Fibroblast of lung (primary cell): ENCODE measurements around the gene UBAC1.

Experiments
- EZH2 ChIP-seq: IDR thresholded peaks from 2 replicates; pipeline ENCODE4 v1.5.1; 2012; ENCODE audit warnings: low read length, control low read depth, mild to moderate bottlenecking; ENCODE audit errors: missing control alignments
- TF ChIP-seq, protein P1 (sequence below), 2 donors: IDR thresholded peaks in 1 of 2; conservative IDR thresholded peaks in 1 of 2; 1 replicate in 1 of 2; 2 replicates in 1 of 2; pipeline ENCODE4 v1.5.1; 2011 to 2012; ENCODE audit warnings: low read length in 2 of 2, control low read depth in 1 of 2, inconsistent platforms in 1 of 2, low read depth in 1 of 2, mild to moderate bottlenecking in 1 of 2

GRCh38 chr9:135888766-135889394 is 72.3 kb downstream of the UBAC1 start:
- TF ChIP-seq, protein P1, sequence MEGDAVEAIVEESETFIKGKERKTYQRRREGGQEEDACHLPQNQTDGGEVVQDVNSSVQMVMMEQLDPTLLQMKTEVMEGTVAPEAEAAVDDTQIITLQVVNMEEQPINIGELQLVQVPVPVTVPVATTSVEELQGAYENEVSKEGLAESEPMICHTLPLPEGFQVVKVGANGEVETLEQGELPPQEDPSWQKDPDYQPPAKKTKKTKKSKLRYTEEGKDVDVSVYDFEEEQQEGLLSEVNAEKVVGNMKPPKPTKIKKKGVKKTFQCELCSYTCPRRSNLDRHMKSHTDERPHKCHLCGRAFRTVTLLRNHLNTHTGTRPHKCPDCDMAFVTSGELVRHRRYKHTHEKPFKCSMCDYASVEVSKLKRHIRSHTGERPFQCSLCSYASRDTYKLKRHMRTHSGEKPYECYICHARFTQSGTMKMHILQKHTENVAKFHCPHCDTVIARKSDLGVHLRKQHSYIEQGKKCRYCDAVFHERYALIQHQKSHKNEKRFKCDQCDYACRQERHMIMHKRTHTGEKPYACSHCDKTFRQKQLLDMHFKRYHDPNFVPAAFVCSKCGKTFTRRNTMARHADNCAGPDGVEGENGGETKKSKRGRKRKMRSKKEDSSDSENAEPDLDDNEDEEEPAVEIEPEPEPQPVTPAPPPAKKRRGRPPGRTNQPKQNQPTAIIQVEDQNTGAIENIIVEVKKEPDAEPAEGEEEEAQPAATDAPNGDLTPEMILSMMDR (conservative IDR thresholded peaks at IDR 0.05 in 1 of 2, IDR thresholded peaks at IDR 0.05 in 1 of 2; ENCODE audit: low read depth in 1 of 2, low read length in 2 of 2) = no peak
- TF ChIP-seq EZH2 = no peak
